KBM-7 (cell line): ENCODE results near the gene QPRT.
"Not testable (repeated sequence)": the region's sequence is repeated elsewhere in the genome, so short reads cannot be mapped to it uniquely, and the experiment has no call there.

Experiments used
- DNase-seq: peaks from one replicate; pipeline ENCODE4 v3.0.0-alpha.2; 2015
- in situ Hi-C: fragments of 300-500 bp; cut with MboI; formaldehyde crosslinking; loops from 2 replicates; pipeline ENCODE4 v1.14.3; 2020; ENCODE audit warnings: low sequenced_read_pairs, low pct_unique_long_range_greater_than_20kb, mixed read lengths

QPRT gene

DNA sequence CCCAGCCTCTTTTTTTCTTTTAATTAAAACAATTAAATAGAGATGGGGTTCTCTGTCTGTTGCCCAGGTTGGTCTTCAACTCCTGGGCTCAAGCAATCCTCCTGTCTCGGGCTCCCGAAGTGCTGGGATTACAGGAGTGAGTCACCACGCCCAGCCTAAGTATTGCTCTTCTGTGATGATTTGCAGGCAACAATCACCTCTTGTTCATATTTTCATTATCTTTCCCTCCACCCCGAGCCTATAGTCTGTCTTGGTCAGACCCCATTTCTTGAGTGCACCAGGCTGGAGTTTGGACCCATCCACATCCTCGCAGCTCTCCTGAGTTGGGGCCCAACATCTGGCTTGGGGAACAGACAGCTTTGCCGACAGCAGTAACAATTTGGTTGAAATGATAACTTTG, 20.3 kb upstream of the QPRT start:
- in situ Hi-C loops = no loop called here
- no peak for DNase-seq

DNA sequence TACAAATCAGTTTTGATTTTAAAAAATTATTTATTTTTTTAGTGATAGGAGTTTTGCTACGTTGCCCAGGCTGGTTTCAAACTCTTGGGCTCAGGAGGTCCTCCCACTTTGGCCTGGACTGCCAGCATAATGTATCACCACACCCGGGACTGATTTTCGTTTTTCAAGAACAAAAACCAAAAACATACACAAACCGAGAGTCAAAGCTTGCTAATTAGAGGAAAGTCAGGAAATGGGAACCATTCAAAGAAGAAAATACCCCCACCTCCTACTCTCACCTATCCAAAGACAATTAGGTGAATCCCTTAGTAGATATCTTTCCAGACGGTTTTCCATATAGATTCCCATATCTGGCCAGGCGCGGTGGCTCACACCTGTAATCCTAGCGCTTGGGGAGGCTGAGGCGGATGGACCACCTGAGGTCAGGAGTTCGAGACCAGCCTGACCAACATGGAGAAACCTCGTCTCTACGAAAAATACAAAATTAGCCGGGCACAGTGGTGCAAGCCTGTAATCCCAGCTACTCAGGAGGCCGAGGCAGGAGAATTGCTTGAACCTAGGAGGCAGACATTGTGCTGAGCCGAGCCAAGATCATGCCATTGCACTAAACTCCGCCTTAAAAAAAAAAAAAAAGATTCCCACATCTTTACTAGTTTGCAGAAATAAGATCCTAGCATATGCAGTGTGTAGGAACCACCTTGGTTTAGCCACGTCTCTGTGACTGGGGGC, 16.8 kb upstream of the QPRT start:
- in situ Hi-C loops = no loop called here

DNA sequence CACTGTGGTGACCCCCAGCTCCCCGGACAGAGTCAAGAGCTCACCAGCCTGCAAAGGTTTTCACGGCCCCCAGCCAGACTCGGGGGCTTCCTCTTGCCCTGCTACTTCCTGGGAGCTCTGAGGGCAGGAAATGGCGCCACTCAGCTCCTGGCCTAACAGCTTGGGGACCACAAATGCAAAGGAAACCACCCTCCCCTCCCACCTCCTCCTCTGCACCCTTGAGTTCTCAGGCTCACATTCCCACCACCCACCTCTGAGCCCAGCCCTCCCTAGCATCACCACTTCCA, 16.3 kb upstream of the QPRT start:
- in situ Hi-C loops = no loop called here
- DNase-seq = peak; percentile 88

More for the DNA sequence above, 16.8 kb upstream of the QPRT start:
- DNase-seq = no peak

DNA sequence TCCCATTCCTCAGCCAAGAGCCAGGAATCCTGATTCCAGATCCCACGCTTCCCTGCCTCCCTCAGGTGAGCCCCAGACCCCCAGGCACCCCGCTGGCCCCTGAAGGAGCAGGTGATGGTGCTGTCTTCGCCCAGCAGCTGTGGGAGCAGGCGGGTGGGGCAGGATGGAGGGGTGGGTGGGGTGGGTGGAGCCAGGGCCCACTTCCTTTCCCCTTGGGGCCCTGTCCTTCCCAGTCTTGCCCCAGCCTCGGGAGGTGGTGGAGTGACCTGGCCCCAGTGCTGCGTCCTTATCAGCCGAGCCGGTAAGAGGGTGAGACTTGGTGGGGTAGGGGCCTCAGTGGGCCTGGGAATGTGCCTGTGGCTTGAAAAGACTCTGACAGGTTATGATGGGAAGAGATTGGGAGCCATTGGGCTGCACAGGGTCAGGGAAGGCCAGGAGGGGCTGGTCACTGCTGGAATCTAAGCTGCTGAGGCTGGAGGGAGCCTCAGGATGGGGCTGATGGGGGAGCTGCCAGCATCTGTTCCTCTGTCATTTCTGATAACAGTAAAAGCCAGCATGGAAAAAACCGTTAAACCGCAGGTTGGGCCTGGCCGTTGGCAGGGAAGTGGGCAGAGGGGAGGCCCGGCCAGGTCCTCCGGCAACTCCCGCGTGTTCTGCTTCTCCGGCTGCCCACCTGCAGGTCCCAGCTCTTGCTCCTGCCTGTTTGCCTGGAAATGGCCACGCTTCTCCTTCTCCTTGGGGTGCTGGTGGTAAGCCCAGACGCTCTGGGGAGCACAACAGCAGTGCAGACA, 15.8 kb upstream of the QPRT start, which contains the start of gene SPN:
TSS of gene SPN (plus strand) at position 232 of the 791 bp plus-strand sequence. CDS start at position 714, 482 bp downstream.
- DNase-seq = peak; percentile 98

DNA sequence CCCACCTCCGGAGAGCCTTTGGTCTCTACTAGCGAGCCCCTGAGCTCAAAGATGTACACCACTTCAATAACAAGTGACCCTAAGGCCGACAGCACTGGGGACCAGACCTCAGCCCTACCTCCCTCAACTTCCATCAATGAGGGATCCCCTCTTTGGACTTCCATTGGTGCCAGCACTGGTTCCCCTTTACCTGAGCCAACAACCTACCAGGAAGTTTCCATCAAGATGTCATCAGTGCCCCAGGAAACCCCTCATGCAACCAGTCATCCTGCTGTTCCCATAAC, 15.2 kb upstream of the QPRT start:
- in situ Hi-C loops = no loop called here
- no peak for DNase-seq

More for the DNA sequence above, 15.8 kb upstream of the QPRT start, which contains the start of gene SPN:
- in situ Hi-C loops = no loop called here

DNA sequence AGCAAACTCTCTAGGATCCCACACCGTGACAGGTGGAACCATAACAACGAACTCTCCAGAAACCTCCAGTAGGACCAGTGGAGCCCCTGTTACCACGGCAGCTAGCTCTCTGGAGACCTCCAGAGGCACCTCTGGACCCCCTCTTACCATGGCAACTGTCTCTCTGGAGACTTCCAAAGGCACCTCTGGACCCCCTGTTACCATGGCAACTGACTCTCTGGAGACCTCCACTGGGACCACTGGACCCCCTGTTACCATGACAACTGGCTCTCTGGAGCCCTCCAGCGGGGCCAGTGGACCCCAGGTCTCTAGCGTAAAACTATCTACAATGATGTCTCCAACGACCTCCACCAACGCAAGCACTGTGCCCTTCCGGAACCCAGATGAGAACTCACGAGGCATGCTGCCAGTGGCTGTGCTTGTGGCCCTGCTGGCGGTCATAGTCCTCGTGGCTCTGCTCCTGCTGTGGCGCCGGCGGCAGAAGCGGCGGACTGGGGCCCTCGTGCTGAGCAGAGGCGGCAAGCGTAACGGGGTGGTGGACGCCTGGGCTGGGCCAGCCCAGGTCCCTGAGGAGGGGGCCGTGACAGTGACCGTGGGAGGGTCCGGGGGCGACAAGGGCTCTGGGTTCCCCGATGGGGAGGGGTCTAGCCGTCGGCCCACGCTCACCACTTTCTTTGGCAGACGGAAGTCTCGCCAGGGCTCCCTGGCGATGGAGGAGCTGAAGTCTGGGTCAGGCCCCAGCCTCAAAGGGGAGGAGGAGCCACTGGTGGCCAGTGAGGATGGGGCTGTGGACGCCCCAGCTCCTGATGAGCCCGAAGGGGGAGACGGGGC, 14.7 kb upstream of the QPRT start:
- in situ Hi-C loops = no loop called here

DNA sequence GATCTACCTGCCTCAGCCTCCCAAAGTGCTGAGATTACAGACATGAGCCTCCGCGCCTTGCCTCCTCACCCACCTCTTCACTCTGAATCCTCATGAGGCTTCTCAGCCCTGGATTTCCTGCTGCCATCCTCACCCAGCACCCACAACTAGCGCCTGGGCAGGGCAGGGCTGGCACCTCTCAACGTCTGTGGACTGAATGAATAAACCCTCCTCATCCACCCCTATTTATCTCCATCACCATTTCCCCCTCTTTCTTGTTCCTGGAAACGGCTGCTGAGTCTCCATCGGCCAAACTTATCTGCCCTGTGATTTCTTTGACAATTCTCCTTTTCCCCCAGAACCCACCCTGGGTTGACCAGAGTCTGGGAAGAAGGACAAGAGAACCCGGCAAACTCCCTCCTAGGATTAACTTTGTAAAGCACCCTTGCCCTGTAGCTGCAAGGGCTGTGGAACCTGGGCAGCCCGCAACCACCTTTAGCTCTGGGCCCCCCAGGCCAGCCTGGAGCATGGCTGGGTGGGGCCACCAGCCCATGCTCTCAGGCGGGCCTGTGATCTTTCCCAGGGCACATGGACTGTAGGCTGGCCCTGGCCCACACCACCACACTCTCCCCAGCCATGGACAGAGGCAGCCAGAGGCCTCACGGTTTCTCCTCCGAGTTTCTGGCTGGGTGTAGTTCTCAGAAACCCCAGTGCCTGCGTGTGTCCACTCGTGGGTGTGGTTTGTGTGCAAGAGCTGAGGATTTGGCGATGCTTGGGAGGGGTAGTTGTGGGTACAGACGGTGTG, 13.5 kb upstream of the QPRT start:
- in situ Hi-C loops = no loop called here
- DNase-seq = no peak

More for the DNA sequence above, 14.7 kb upstream of the QPRT start:
- DNase-seq = peak; percentile 65

DNA sequence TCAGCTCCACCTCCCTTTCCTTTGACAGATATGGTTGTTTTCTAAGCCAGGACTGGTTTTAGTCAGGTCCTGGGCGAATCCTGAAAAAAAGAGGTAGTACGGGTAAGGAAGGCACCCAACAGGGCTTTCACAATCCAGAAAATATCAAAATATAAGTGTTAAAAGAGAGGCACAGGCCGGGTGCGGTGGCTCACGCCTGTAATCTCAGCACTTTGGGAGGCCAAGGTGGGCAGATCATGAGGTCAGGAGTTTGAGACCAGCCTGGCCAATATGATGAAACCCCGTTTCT, 11.7 kb upstream of the QPRT start:
- in situ Hi-C loops, DNase-seq: not testable (repeated sequence)

DNA sequence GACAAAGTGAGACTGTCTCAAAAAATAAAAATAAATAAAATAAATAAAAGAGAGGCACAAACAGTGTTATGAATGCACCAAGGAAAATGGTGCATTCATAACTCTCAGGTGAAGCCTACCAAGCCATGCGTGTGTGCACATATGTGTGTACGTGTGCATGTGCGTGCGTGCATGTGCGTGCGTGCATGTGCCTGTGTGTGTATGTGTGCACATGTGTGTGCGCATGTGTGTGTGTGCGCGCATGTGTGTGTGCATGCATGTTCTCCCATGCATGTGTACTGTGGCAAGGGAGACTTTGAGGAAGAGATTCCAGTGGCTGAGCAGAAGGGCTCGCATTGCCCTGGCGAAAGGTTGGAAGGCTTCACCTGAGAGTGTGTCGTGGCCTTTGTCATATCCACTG, 11.2 kb upstream of the QPRT start:
- in situ Hi-C loops = no loop called here

DNA sequence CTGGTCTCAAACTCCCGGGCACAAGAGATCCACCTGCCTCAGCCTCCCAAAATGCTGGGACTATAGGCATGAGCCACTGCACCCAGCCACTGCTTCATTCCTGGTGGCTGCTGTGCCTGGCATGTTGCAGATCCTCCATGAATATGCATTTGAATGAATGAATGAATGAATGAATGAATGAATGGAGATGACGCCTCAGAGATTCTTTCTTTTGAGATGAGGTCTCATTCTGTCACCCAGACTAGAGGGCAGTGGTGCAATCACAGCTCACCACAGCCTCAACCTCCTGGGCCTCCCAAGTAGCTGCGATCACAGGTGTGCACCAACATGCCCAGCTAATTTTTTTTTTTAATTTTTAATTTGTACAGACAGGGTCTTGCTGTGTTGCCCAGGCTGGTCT, 10.7 kb upstream of the QPRT start:
- no peak for DNase-seq
- in situ Hi-C loops = no loop called here

More for the DNA sequence above, 11.2 kb upstream of the QPRT start:
- no peak for DNase-seq

DNA sequence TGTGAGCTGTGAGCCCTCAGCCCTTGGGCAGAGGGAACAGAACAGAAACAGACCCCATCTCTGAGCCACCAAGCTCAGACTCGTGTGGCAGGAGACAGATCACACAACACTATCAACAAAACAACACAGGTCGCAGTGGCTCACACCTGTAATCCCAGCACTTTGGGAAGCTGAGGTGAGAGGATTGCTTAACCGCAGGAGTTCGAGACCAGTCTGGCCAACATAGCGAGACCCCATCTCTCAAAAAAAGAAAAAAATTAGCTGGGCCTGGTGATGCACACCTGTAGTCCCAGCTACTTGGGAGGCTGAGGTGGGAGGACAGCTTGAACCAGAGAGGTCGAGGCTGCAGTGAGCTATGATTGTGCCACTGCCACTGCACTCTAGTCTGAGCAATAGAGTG, 5.5 kb upstream of the QPRT start:
- in situ Hi-C loops = no loop called here
- DNase-seq = no peak

DNA sequence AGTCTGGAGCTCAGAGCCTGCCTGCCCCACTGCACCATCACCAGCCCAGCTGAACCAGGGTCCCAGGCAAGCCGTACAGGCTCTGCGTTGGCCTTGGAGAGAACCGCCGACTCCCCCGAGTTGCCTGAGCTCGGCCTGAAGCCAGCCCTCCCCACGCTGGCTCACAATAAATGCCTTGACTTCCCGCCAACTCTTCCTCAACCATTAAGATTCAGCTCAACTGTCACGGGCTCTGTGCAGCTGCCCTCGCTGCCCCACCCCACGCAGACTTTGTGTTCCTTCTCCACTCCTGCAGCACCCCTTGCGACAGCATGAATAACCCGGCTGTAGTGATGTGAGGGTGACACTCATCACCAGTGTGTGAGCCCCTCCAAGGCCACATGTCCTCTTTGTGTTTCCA, 4.8 kb upstream of the QPRT start:
- in situ Hi-C loops = no loop called here
- peak; percentile 85 for DNase-seq

DNA sequence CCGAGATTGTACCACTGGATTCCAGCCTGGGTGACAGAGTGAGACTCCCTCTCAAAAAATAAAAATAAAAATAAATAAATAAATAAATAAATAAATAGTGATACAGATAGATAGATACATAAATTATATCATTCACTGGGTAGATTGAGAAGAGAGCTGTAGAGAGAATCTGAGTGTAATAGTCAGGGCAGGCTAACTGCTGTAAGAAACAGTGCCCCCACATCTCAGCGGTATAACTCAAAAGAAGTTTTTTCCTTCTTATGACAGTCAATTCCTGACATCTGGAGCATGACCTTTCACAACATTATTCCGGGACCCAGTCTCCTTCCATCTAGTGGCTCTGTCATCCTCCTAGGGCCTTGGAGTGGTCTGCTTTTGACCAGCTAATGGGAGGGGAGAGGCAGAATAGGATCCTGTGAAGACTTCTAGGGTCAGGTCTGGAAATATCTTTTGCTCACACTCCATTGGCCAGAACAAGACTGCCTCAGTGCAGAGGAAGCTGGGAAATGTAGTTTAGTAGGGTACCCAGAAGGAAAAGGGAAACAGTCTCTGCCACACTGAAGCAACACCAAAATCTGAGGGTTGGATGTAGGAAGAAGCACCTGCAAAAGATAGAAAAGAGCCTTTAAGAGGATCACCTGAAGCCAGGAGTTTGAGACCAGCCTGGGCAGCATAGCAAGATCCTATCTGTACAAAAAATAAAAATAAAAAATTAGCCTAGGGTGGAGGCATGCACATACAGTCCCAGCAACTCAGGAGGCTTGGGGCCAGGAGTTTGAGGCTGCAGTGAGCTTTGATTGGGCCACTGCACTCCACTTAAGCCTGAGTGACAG, 3.0 kb upstream of the QPRT start:
- peak; percentile 76 for DNase-seq
- in situ Hi-C loops = loop anchor here (25.0 kb wide), 1 partner anchor 336 kb away; the partner anchor contains the start of genes C16orf92 and DOC2A

DNA sequence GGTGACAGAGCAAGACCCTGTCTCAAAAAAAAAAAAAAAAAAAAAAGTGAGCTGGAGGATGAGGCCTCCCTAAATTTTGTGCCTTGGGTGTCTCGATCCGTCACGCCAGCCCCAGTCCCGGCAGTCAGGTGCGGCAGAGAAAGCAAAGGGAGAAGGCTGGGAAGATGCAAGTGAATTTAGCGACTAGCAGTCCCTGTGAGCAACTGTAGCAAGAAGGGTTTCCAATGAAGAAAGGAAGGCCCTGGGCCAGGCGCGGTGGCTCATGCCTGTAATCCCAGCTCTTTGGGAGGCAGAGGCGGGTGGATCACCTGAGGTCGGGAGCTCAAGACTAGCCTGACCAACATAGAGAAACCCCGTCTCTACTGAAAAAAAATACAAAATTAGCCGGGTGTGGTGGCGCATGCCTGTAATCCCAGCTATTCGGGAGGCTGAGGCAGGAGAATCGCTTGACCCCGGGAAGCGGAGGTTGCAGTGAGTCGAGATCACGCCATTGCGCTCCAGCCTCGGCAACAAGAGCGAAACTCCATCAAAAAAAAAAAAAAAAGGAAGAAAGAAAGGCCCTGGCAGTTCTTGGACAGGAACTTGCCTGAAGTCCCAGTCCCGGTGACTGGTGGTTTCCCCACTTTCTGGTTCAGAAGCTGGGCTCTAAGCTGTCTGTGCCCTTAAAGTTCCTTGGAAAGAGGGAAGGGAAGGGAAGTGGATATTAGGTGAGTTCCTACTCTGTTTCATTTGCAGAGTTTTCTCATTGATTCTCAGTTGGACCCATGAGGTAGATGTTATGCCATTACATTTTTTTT, 1.8 kb upstream of the QPRT start:
- in situ Hi-C loops = loop anchor here (25.0 kb wide), 1 partner anchor 335 kb away; the partner anchor contains the start of genes C16orf92 and DOC2A

DNA sequence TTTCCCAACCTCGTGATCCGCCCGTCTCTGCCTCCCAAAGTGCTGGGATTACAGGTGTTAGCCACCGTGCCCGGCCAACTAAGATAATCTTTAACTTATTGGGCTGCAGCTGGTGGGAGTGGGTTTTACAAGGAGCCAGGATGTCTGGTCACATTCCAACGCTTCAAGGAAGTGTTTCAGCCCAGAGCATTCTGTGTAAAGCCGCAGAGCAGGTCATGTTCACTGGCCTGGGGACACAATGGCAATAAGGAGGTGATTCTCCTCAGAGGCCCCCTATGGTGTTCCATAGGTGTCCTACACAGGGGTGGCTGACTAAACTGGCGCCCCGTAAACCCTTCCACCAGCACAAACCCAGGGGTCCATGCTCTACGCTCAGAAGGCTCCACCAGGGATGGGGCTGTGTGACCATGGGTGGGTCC, 1.2 kb downstream of the QPRT start:
- DNase-seq = peak; percentile 48
- in situ Hi-C loops = loop anchor here (25.0 kb wide), 1 partner anchor 332 kb away; the partner anchor contains the start of genes C16orf92 and DOC2A

More for the DNA sequence above, 1.8 kb upstream of the QPRT start:
- no peak for DNase-seq

DNA sequence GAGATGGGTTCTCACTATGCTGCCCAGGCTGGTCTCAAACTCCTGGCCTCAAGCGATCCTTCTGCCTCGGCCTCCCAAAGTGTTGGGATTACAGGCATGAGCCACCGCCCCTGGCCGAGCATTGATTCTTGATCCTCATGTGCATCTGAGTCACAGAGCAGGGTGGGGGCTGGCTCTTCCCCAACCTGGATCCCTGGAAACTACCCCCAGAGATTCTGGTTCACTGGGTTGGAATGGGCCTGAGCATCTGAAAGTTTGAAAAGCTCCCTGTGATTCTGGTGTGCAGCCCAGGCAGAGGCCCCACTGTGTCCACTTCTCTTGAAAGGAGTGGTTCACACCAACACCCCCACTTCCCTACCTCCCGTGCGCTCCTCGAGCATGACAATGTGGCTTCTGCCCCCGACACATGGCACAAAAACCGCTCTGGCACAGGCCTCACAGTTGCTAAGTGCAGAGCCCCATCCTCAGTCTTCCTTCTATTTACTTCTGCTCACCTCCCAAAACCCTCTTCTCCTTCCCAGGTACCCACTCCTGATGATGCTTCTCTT, 4.6 kb downstream of the QPRT start:
- no peak for DNase-seq
- in situ Hi-C loops = loop anchor here (25.0 kb wide), 1 partner anchor 329 kb away; the partner anchor contains the start of genes C16orf92 and DOC2A

DNA sequence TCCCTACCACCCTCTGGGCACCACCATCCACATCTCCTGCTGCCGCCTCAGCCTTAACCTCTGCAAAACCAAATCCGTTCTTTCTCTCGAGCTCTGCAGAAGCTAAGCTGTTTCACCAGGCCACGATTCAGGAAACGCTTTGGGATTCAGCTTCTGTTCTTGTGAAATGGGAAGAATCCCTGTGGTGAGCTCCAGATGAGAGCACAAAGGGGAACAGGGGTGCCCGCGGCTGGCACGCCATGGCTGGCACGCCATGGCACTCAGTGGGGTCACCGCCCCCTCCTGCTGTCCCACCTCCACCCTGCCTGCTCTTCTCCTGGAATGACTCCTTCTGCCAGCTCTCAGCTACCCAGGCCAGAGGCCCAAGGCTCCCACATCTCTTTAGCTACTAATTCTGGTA, 5.7 kb downstream of the QPRT start:
- in situ Hi-C loops = loop anchor here (25.0 kb wide), 1 partner anchor 328 kb away; the partner anchor contains the start of genes C16orf92 and DOC2A
- DNase-seq = no peak
